Erythroblast (primary cell): ENCODE results near the gene ITK.

Experiments
- GATA1 ChIP-seq: IDR thresholded peaks from 2 replicates; pipeline ENCODE4 v1.6.1; 2011; ENCODE audit warnings: low read depth, mild to moderate bottlenecking, control low read depth, low read length, moderate library complexity
- POLR2A ChIP-seq: IDR thresholded peaks from 2 replicates; pipeline ENCODE4 v1.6.1; 2011; ENCODE audit warnings: mild to moderate bottlenecking, low read length

GRCh38 chr5:157289164-157289819 is 108.7 kb downstream of the ITK start:
- no peak for TF ChIP-seq POLR2A
- no peak for TF ChIP-seq GATA1
